Smooth muscle cell of the brain vasculature (primary cell): Measurements from ENCODE around the gene GNAT1.

ENCODE experiments used
- DNase-seq: peaks from one replicate; pipeline ENCODE4 v3.0.0-alpha.2; 2012; ENCODE audit warnings: low read depth, low spot score

Gene GNAT1

DNA sequence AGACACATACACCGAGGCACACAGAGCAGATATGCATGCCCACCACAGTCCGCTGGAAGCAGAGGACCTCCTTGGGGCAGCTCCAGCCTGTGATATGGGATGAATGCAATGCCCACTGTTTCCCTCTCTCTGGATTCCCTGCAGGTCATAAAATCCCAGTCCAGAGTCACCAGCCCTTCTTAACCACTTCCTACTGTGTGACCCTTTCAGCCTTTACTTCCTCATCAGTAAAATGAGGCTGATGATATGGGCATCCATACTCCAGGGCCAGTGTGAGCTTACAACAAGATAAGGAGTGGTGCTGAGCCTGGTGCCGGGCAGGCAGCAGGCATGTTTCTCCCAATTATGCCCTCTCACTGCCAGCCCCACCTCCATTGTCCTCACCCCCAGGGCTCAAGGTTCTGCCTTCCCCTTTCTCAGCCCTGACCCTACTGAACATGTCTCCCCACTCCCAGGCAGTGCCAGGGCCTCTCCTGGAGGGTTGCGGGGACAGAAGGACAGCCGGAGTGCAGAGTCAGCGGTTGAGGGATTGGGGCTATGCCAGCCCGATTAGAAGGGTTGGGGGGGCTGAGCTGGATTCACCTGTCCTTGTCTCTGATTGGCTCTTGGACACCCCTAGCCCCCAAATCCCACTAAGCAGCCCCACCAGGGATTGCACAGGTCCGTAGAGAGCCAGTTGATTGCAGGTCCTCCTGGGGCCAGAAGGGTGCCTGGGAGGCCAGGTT is at the start of gene GNAT1:
TSS of gene GNAT1 (plus strand) at position 675 of the 725 bp plus-strand sequence. CDS start 116 bp downstream, outside the sequence.
- DNase-seq, result no peak

DNA sequence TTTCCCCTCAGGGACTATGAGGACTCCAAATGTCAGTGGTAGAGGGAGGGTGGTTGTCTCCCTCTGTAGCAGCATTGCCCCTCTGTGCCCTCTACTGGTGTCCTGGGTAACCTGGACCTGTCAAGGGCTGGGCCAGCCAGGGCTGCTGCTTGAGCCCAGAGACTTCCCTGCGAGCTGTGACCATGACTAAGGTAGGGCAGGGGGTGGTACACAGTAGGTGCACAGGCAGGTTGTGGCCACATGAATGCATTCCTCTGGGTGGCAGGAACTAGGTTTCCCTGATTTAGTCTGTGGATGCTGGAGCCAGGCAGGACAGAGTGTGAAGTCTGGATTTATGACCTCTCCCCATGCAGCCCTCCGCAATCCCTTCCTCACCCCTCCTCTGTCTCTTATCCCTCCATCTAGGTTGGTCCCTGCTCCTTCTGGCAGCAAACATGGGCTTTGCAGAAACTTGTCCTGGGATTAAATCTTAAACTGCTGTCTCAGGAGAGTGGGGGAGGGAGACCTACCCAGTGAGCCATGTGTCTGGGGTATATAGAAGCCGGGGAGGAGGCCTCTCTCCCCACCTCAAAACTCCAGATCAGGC is 45.0 kb upstream of the GNAT1 start:
- DNase-seq, result no peak

DNA sequence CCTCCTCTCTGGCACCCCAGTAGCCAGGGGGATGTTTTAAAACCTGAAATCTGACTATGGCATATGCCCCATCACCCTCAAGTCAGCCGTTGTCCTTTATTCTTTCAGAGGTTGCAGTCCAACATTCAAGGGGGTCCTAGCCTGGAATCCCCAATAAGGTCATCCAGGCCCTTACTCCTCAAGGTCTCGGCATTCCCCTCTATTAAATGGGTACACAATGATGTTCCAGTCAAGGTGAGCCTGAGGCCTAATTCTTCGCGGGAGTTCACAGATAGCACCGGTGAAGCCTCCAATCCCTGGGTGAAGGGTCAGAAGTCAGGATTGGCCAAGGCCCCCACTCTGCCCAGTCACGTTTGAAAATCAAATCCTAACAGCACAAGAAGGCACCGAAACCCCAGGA is 44.4 kb upstream of the GNAT1 start:
- DNase-seq, result no peak

DNA sequence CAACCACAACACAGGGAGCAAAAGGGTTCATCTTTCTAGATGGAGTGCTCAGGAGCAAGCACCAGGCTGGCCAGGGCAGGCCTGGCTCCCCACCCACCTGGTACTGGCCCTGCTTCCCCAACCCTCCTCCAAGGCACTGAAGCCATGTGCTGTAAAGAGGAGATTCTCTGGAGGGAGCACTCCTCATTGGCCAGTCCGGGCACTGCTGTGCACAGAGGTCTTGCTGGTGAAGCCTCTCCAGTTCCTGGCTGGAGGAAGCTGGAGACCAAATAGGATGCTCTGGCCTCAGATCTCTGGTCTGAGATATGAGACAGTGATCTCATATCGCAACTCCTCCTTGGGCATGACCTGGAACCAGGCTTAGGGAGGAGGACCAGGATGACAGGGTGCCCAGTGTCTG is 44.0 kb upstream of the GNAT1 start:
- no peak for DNase-seq

DNA sequence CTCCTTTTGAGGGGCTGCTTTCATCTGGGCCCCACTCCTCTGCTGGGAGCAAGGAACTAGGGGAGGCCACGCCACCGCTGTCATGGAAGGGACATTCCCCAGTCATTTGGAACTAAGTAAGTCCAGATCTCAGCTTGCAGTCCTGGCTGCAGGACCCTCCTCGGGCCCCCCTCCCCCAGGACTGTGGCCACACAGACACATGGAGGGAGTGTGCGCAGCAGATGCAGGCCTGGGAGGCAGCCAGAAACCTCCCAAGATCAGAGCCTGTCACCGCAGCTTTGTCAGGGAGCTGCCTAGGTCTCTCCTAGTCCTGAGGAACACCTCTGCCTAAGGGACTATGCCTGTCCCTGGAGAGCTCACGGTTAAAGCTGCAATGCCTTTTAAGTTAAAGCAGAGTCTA is 43.5 kb upstream of the GNAT1 start:
- no peak for DNase-seq

DNA sequence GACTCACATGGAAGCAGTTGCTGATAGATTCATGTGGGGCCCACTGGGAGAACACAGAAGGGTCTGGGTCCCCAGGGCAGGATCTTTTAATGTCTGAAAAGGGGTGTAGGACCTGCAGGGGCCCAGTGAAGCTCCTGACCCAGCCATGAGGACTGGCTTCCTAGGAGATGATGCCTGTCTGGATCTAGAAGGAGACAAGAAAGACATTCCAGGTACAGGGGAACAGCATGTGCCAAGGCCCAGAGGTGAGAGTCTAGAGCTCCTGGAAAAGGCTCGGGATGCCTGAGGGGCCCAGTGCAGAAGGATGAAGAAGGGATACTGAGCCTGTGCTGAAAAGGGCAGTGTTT is 41.0 kb upstream of the GNAT1 start:
- DNase-seq, result no peak

DNA sequence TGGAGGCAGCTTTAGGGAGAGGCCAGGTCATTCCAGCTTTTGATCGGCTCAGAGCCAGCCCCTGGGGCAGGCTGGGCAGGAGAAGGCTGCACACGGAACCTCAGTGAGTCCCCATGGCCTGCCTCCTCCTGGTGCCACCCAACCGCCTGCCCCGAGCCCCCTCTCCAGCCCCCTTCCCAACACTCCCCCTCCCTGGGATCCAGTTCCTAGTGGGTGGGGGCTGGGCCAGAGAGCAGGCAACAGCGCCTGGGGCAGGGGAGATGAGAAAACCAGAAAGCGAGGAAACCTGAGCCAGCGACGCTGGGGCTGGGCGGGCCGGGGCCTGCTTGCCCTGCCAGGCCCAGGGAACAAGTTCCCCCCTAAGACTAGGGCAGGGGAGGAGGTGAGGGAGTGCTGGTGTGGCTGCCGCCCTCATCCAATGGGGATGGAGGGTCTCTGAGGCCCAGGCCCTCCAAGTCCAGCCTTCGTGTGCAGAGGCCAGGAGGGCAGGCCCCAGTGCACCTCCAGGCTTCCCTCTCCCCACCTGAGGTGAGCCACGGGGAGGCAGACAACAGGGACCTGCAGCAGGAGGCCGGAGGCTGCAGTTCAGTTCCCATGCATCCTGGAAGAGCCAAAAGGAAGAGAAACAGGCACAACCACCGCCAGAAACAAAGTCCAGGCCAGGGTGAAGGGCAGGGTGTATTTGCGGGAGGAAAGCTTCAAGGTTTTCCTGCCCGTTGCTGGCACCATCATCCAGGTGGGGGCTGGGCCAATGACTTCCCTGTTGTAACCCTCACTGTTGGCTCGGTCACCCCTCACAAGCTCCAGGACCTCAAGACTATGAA is 40.3 kb upstream of the GNAT1 start:
- no peak for DNase-seq

DNA sequence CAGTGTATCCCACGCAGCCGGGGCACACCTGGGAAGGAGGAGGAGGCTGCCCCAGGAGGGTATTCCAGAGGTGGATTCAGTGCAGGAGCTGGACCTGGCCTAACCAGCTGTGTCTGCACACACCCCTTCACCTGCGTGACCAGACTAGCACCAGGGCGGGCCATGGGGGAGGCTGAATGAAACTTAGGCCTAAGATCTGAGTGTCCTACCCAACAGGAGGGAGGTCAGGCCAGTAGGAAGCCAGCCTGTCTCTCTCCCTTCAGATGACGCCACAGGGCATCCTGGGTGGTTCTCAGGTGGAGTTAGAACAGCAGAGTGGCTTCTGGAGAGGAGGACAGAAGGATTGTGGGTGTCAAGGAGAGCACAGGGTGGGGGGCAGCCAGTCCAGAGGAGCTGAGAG is 39.7 kb upstream of the GNAT1 start:
- DNase-seq, result no peak

DNA sequence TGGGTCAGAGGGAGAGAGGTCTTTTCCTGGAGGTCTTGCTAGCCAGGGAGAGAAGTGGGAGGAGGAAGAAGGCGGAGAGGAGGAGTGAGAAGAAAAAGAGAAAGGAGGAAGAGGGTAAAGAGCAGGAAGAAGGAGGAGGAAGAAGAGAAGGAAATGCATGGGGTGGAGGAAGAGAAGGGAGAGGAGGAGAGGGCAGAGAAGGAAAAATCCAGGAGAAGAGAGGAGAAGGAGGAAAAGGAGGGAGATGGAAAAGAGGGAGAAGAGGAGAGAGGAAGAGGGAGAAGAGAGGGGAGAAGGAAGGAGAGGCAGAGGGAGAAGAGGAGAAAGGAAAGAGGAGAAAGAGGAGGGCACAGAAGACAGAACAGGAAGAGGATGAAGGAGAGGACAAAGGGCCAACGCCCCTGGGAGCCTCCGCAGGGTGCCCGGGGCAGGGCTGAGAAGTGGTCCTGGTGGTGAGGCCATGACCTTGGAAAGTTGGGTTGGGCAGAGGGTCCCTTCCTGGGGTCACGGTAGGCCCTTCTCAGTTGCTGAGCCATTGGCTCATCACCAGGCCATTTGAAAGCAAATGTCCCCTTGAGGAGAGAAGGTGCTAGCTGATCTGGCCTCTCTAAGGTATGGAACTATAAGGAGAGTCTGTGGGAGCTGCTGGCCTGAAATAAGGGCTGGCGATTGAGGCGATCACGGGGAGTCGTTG is 37.5 kb upstream of the GNAT1 start:
- no peak for DNase-seq

DNA sequence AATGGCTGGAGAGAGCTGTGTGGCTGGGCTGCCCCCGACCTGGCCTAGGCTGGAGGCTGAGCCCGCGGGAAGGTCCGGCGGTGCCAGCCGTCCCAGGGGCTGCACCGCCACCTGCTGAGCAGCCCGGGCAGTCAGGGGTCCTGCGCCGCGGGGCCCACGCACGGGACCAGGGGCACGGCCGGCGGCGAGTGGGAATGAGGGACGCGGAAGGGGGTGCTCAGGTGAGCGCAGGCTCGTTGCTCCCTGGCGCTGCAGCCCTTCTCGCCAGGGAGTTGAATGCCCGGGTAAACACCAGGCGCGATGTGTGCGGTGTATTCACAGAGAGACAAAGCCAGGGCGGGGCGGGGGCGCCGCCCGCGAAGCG is 37.0 kb upstream of the GNAT1 start:
- no peak for DNase-seq

DNA sequence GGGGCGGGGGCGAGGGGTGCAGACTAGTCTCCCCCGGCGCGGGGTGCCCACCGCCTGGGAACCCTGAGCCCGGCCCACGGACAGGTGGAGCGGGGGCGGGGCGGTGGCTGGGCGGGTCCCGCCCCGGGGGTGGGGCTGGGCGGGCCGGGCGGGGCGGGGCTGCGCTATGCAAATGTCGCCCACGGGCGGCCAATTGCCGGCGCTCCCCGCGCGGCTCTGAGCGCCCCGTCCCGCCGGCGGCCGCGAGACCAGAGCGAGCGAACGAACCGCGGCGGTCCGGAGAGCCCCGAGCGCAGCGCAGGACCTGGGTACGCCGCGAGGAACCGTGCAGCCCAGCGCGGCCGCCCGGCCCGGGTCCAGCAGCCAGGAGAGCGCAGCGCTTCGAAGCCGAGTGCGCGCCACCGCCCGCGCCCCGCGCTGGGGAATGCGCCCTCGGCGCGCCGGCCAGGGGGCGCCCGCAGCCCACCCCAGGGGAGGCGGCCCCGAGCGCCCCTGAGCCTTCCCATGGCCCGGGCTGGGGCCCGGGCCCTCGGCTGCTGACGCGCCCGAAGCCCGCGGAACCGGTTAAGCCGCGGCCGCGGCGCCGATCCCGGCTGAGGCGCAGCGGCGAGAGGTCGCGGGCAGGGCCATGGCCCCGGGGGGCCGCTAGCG is 36.4 kb upstream of the GNAT1 start, which contains the start of gene SEMA3F:
TSS of gene SEMA3F (plus strand) at position 485 of the 651 bp plus-strand sequence. CDS start 4,299 bp downstream, outside the sequence.
- DNase-seq, result no peak

DNA sequence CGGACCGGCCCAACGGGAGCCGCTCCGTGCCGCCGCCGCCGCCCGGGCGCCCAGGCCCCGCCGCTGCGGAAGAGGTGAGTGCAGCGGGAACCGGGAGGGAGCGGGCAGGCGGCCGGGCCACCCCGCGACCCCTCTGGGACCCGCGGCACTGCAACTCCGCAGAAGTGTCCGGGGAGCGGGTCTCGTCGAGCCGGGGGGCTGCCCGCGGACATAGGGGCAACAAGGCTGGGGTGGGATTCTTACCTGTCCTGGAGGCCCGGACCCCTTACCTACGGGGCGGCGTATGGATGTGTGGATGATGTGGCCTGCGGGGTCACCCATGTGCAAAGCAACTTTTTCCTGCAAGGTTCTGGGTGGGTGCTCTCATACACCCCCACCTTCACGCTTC is 35.9 kb upstream of the GNAT1 start:
- DNase-seq, result no peak

DNA sequence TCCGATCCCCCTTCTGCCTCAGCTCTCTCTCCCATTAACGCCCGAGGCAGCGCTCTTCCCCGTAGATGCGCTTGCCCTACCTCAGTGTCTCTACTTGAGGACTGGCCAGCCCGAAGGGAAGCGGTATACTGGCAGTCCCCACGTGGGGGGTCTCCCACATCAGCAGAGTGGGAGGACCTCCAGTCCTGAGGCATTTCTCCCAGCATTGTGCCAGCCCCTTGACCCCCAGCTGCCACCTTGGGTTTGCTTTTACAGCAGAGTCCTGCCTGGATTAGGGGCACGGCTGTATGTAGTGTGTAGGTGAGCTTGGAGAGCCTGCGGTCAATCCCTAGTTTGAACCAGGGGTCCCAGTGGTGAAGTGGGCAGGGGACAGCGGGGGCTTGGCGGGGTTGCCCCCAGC is 35.5 kb upstream of the GNAT1 start:
- no peak for DNase-seq

DNA sequence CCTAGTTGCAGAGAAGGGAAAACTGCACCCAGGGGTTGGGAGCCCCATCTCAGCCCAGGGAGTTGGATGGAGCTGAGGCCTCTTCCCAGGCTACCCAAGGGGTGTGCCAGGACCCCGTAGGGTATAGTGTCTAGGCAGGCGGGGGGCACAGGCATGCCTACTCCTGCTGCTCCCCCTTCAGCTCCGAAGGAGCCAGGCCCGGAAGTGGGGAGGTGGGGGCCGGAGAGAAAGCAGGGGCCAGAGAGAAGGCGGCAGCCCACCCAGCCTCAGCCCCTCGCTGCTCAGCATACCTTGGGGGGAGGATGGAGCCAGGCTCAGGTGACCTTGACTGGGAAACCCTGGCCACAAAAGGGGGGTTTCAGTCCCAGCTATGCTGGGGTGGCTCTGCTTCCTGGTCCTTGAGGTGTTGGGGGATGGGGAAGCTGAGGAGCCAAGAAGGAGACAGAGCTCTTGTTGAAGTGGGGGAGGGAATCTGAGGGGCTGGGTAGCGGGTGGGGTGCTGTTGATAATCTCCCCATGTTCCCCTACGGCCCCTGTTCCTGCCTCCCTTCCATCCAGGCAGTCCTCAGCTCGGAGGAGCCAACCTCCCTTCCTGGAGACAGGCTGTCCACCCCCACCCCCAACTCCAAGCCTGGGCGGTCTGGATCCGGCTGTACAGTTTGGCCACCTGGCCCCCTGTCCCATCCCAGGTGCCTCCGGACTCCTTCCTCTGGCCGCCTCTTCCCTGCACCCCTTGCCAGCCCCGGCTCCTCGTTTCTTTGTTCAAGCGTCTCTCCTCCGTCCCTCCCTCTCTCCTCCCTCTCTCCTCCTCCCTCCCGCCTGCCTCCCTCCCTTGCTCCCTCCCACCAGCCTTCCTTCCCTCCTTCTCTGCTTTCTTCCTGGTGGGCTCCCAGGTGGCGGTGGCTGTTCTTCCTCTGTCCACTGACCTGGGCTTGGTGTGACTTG is 34.6 kb upstream of the GNAT1 start:
- DNase-seq, result no peak

DNA sequence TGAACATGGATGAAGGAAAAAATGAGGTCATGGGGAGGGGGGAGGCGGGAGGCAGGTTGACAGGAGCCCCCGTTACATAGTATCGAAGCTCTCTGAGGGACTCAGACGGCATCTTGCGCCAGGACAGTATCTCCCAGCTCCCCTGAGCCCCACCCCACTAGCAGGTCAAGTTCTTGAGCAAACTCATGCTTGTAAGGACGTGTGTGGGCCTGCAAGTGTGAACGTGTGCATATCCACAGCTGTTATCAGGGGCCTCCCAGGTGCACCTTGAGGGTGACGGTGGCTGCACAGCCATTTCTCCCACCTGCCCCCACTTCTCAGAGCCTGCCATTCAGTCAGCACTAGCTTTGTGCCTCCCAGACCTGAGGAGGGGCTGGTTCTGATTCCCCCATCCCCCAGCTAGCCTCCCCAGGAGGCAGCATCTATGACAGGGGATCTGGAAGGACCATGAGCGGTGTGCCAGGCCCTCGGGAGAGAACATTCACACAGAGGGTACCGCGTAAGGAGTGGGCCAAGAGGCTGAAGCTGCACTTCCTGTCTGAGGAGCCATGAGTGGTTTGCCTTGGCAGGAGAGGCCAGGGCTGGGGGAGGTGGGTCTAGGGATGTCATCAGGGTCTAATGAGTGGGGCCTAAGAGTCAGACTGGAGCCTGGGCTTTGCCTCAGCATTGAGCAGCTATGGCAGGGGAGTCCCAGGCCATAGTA is 33.4 kb upstream of the GNAT1 start:
- no peak for DNase-seq

DNA sequence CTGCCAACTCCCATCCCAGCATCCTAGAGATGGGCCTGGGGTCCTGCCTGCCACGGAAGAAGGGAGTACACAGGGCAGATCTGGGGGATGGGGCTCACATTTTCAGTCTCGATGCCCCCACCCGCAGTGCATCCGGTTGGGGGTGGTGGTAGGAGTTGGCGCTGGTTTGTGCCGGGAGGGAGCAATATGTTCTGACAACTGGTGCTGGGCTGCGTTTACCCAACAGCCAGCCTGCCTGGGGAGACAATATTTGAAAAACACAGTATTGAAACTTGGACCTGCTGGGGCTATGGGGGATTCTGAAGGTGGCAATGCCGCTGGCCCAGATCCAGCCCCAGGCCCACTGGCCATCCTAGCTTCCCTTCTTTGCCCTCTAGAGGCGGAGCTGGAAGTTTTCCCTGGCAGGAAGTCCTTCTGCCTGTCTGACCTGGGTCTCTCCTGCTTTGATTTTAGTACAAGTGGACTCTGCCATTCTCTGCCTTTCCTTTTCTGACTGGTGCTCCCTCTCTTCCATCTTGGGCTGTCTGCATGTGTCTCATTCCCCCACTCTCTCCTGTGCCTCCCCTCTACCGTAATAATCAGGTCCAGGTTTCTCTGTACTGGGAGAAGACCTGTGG is 32.8 kb upstream of the GNAT1 start:
- DNase-seq, result no peak

DNA sequence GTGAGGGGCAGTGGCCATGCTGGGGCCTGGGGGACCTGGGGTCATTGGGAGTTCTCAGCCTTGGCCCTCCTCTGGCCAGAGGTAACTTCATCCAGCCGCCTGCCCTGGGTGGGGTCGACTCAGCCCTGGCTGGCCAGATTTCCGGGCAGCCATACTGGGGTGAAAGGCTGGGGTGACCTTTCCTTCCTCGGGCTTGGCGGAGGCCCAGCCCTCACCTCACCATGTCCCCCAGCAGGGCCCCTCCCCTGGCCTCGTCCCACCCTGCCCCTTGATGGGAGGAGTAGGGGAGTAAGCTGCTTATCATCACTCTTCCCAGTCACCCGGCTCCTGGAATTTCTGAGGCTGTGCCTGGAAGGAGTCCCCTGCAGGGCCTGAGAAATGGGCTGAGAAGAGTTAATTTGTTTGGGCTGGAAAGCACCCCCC is 30.8 kb upstream of the GNAT1 start:
- DNase-seq, result no peak

DNA sequence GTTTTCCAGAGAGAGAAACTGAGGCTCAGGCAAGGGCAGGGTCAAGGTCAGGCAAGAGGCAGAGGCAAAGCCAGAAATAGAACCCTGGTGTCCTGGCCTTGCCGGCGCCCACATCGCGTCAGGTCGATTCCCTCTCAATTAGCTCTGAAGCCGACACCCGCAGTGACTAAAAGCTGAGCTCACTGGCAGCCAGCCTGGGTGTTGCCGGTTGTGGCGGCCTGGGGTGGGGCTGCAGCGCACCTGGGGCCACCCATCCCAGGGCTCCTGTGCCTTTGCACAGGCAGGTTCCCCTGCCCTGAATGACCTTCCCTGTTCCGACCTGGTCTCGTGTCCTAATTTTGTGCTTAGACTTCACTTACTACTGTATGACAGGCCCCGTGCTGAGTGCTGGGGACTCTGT is 30.1 kb upstream of the GNAT1 start:
- DNase-seq, result no peak
